ENCODE data around the gene MOCS3. TPM values are rescaled to one million over a fixed set of nuclear protein-coding genes. Genes with fewer than 3 reads are reported as not detected.

MOCS3 gene, protein sequence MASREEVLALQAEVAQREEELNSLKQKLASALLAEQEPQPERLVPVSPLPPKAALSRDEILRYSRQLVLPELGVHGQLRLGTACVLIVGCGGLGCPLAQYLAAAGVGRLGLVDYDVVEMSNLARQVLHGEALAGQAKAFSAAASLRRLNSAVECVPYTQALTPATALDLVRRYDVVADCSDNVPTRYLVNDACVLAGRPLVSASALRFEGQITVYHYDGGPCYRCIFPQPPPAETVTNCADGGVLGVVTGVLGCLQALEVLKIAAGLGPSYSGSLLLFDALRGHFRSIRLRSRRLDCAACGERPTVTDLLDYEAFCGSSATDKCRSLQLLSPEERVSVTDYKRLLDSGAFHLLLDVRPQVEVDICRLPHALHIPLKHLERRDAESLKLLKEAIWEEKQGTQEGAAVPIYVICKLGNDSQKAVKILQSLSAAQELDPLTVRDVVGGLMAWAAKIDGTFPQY
- 5.9 to 6.9 TPM (median 6.2 TPM) in 5 replicates for total RNA-seq (2022; extraction: Qiagen RNA extraction)

GRCh38 chr20:50958615-50959542, at the start of gene MOCS3:
TSS of gene MOCS3 (plus strand) at chr20:50958818. CDS start at chr20:50958843, 25 bp downstream.

DNA sequence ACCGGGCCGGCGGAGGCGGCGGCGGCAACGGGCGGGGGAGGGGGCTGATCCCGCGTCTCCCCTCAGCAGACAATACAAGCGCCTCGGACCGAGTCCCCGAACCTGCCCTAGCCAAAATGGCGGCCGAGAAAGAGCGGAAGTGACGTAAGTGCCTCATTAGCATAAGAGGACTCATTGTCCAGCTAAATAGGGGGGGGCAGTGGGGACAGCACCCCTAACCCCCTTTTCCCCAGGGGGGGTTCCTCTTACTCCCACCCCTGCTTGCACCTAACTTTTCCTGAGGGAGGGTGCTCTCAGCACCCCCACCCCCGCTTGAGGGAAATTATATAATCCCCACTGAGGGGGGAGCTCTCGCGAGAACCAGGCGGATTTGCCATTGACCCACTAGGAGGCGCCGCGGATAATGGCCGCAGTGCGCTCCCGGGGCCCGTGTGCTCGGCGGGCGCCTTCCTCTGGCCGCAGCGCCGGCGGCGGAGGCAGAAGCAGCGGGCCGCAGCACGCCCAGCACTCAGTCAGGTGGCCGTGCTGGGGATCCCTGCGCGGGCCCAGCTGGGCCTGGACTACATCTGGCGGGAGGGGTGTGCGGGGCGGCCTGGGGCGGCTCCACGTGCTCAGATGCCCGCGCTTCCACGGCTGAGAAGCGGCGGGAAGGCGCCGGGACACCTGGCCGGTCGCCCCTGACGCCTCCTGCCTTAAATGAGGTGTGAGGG, 27.2 kb upstream of the MOCS3 start, which contains the start of gene ADNP:
Gene ADNP, minus strand, starts transcription at position 132 of the 710 bp plus-strand sequence. CDS start 27,441 bp downstream, outside the sequence.

GRCh38 chr20:50957798-50958614, 612 bp upstream of the MOCS3 start, which contains the start of gene DPM1:
TSS of gene DPM1 (minus strand) at chr20:50958532. CDS start at chr20:50958523, 9 bp downstream.

Other genes with a start within 250 kb of the MOCS3 start
- gene PARD6B, start 227.2 kb upstream of the MOCS3 start, total RNA-seq (2022; extraction: Qiagen RNA extraction), result 2.7 to 3.9 TPM (median 3.4 TPM) in 5 replicates
- gene BCAS4, start 163.8 kb upstream of the MOCS3 start, total RNA-seq (2022; extraction: Qiagen RNA extraction), result 28.7 to 32.5 TPM (median 30.0 TPM) in 5 replicates
- 41.9 to 54.7 TPM (median 43.3 TPM) in 5 replicates for gene ADNP, start 27.4 kb upstream of the MOCS3 start, total RNA-seq (2022; extraction: Qiagen RNA extraction)
- 67.4 to 87.6 TPM (median 73.0 TPM) in 5 replicates for gene DPM1, start 286 bp upstream of the MOCS3 start, total RNA-seq (2022; extraction: Qiagen RNA extraction)
- gene KCNG1, start 64.3 kb downstream of the MOCS3 start, total RNA-seq (2022; extraction: Qiagen RNA extraction), result 24.0 to 41.9 TPM (median 29.8 TPM) in 5 replicates